Measurements from ENCODE around the gene IRX3. TPM values are rescaled to one million over a fixed set of nuclear protein-coding genes. Genes with fewer than 3 reads are reported as not detected.

Gene IRX3
- not detected for total RNA-seq
- not detected for polyA plus RNA-seq

GRCh38 chr16:54286366-54287130 lies at the start of gene IRX3:
Gene IRX3, minus strand, starts transcription at chr16:54286787. Its CDS starts 737 bp downstream, at chr16:54286050.
- H3K4me3 ChIP-seq (ENCODE audit: low read length) = no peak within 1 kb of the TSS
- no peaks in the 10 kb centered on the region for H3K9me3 ChIP-seq (ENCODE audit: low read length)
- H3K27ac ChIP-seq (ENCODE audit: low read depth, low read length) = no peak within 1 kb of the TSS
- no peaks in the 10 kb centered on the region for H3K36me3 ChIP-seq (ENCODE audit: insufficient read depth, low read length)
- Mint-ChIP-seq H3K4me3 (peak within 1 kb of the TSS in 6 of 7 donors; percentile 13 to 67 (median 48)), H3K27me3 (peaks cover 52 to 65% of the 10 kb centered on the region in 2 donors), H3K9me3 (peaks cover 0 to 2% (median 1%) of the 10 kb centered on the region in 5 donors), H3K4me1 (peaks cover 12 to 42% (median 15%) of the 10 kb centered on the region in 3 donors), H3K27ac (no peak within 1 kb of the TSS), H3K36me3 (no peaks in the 10 kb centered on the region)
- ChIA-PET CTCF (no interaction called here), POLR2A (no interaction called here)
- no peak for DNase-seq
- no peaks in the 10 kb centered on the region for H3K4me1 ChIP-seq (ENCODE audit: insufficient read depth, low read length)
- H3K27me3 ChIP-seq (ENCODE audit: insufficient read depth, low read length, poor library complexity, severe bottlenecking) = no peaks in the 10 kb centered on the region

- H3K4me3 ChIP-seq (ENCODE audit: low read length) = no peak overlapping the region
- no peak for DNase-seq
Observed at GRCh38 chr16:54335230-54335629, 48.6 kb upstream of the IRX3 start.

GRCh38 chr16:54334208-54334607 lies 47.6 kb upstream of the IRX3 start:
- H3K9me3 Mint-ChIP-seq = no peaks in the 10 kb centered on the region
- H3K4me1 ChIP-seq (ENCODE audit: insufficient read depth, low read length) = no peaks in the 10 kb centered on the region
- no peaks in the 10 kb centered on the region for H3K36me3 Mint-ChIP-seq
- CTCF ChIA-PET = no interaction called here
- H3K4me3 Mint-ChIP-seq = no peak overlapping the region
- H3K27ac Mint-ChIP-seq = no peak overlapping the region
- no peaks in the 10 kb centered on the region for H3K36me3 ChIP-seq (ENCODE audit: insufficient read depth, low read length)
- no peaks in the 10 kb centered on the region for H3K4me1 Mint-ChIP-seq
- no peaks in the 10 kb centered on the region for H3K9me3 ChIP-seq (ENCODE audit: low read length)
- no peaks in the 10 kb centered on the region for H3K27me3 ChIP-seq (ENCODE audit: insufficient read depth, low read length, poor library complexity, severe bottlenecking)
- H3K27me3 Mint-ChIP-seq = peaks cover 3 to 15% of the 10 kb centered on the region in 2 donors
- no peak overlapping the region for H3K27ac ChIP-seq (ENCODE audit: low read depth, low read length)
- H3K4me3 ChIP-seq (ENCODE audit: low read length) = no peak overlapping the region
- POLR2A ChIA-PET = no interaction called here
- DNase-seq = no peak

More at GRCh38 chr16:54335230-54335629, 48.6 kb upstream of the IRX3 start:
- Histone ChIP-seq H3K27me3 (ENCODE audit: insufficient read depth, low read length, poor library complexity, severe bottlenecking) (no peaks in the 10 kb centered on the region), H3K4me1 (ENCODE audit: insufficient read depth, low read length) (no peaks in the 10 kb centered on the region), H3K36me3 (ENCODE audit: insufficient read depth, low read length) (no peaks in the 10 kb centered on the region), H3K9me3 (ENCODE audit: low read length) (no peaks in the 10 kb centered on the region), H3K27ac (ENCODE audit: low read depth, low read length) (no peak overlapping the region)
- ChIA-PET CTCF (no interaction called here), POLR2A (no interaction called here)
- no peaks in the 10 kb centered on the region for H3K36me3 Mint-ChIP-seq
- H3K27me3 Mint-ChIP-seq = peaks cover 3 to 10% of the 10 kb centered on the region in 2 donors
- H3K4me3 Mint-ChIP-seq = no peak overlapping the region
- no peak overlapping the region for H3K27ac Mint-ChIP-seq
- no peaks in the 10 kb centered on the region for H3K9me3 Mint-ChIP-seq
- H3K4me1 Mint-ChIP-seq = no peaks in the 10 kb centered on the region

- DNase-seq = no peak
- Histone ChIP-seq H3K4me3 (ENCODE audit: low read length) (no peak overlapping the region), H3K36me3 (ENCODE audit: insufficient read depth, low read length) (no peaks in the 10 kb centered on the region), H3K27ac (ENCODE audit: low read depth, low read length) (no peak overlapping the region), H3K9me3 (ENCODE audit: low read length) (no peaks in the 10 kb centered on the region), H3K27me3 (ENCODE audit: insufficient read depth, low read length, poor library complexity, severe bottlenecking) (no peaks in the 10 kb centered on the region), H3K4me1 (ENCODE audit: insufficient read depth, low read length) (no peaks in the 10 kb centered on the region)
- ChIA-PET POLR2A (no interaction called here), CTCF (no interaction called here)
- H3K9me3 Mint-ChIP-seq = no peaks in the 10 kb centered on the region
- peaks cover 3 to 16% of the 10 kb centered on the region in 2 donors for H3K27me3 Mint-ChIP-seq
- no peak overlapping the region for H3K4me3 Mint-ChIP-seq
- no peak overlapping the region for H3K27ac Mint-ChIP-seq
- no peaks in the 10 kb centered on the region for H3K36me3 Mint-ChIP-seq
- H3K4me1 Mint-ChIP-seq = no peaks in the 10 kb centered on the region
Observed at GRCh38 chr16:54331241-54332002, 44.8 kb upstream of the IRX3 start.

GRCh38 chr16:54327609-54328008 lies 41.0 kb upstream of the IRX3 start:
- Mint-ChIP-seq H3K4me1 (no peaks in the 10 kb centered on the region), H3K27me3 (peaks cover 3 to 12% of the 10 kb centered on the region in 2 donors), H3K4me3 (no peak overlapping the region), H3K27ac (no peak overlapping the region), H3K36me3 (no peaks in the 10 kb centered on the region), H3K9me3 (no peaks in the 10 kb centered on the region)
- no peak overlapping the region for H3K4me3 ChIP-seq (ENCODE audit: low read length)
- H3K27ac ChIP-seq (ENCODE audit: low read depth, low read length) = no peak overlapping the region
- POLR2A ChIA-PET = no interaction called here
- no peaks in the 10 kb centered on the region for H3K9me3 ChIP-seq (ENCODE audit: low read length)
- no peaks in the 10 kb centered on the region for H3K27me3 ChIP-seq (ENCODE audit: insufficient read depth, low read length, poor library complexity, severe bottlenecking)
- DNase-seq = no peak
- no peaks in the 10 kb centered on the region for H3K4me1 ChIP-seq (ENCODE audit: insufficient read depth, low read length)
- no peaks in the 10 kb centered on the region for H3K36me3 ChIP-seq (ENCODE audit: insufficient read depth, low read length)
- CTCF ChIA-PET = no interaction called here

- DNase-seq = no peak
- Mint-ChIP-seq H3K27me3 (peaks cover 3 to 12% of the 10 kb centered on the region in 2 donors), H3K27ac (no peak overlapping the region), H3K9me3 (no peaks in the 10 kb centered on the region), H3K36me3 (no peaks in the 10 kb centered on the region), H3K4me3 (no peak overlapping the region), H3K4me1 (no peaks in the 10 kb centered on the region)
- H3K27me3 ChIP-seq (ENCODE audit: insufficient read depth, low read length, poor library complexity, severe bottlenecking) = no peaks in the 10 kb centered on the region
- H3K9me3 ChIP-seq (ENCODE audit: low read length) = no peaks in the 10 kb centered on the region
- ChIA-PET CTCF (no interaction called here), POLR2A (no interaction called here)
- H3K36me3 ChIP-seq (ENCODE audit: insufficient read depth, low read length) = no peaks in the 10 kb centered on the region
- H3K4me3 ChIP-seq (ENCODE audit: low read length) = no peak overlapping the region
- no peak overlapping the region for H3K27ac ChIP-seq (ENCODE audit: low read depth, low read length)
- no peaks in the 10 kb centered on the region for H3K4me1 ChIP-seq (ENCODE audit: insufficient read depth, low read length)
Observed at GRCh38 chr16:54326266-54326662, 39.7 kb upstream of the IRX3 start.

GRCh38 chr16:54325616-54326265 lies 39.2 kb upstream of the IRX3 start:
- H3K9me3 ChIP-seq (ENCODE audit: low read length) = no peaks in the 10 kb centered on the region
- H3K4me1 ChIP-seq (ENCODE audit: insufficient read depth, low read length) = no peaks in the 10 kb centered on the region
- H3K27ac Mint-ChIP-seq = no peak overlapping the region
- no peaks in the 10 kb centered on the region for H3K36me3 ChIP-seq (ENCODE audit: insufficient read depth, low read length)
- H3K27me3 ChIP-seq (ENCODE audit: insufficient read depth, low read length, poor library complexity, severe bottlenecking) = no peaks in the 10 kb centered on the region
- CTCF ChIA-PET = no interaction called here
- POLR2A ChIA-PET = no interaction called here
- H3K4me3 ChIP-seq (ENCODE audit: low read length) = no peak overlapping the region
- no peak for DNase-seq
- no peak overlapping the region for H3K27ac ChIP-seq (ENCODE audit: low read depth, low read length)
- peaks cover 2 to 12% of the 10 kb centered on the region in 2 donors for H3K27me3 Mint-ChIP-seq
- no peaks in the 10 kb centered on the region for H3K4me1 Mint-ChIP-seq
- no peak overlapping the region for H3K4me3 Mint-ChIP-seq
- H3K9me3 Mint-ChIP-seq = no peaks in the 10 kb centered on the region
- no peaks in the 10 kb centered on the region for H3K36me3 Mint-ChIP-seq

- DNase-seq = no peak
- no peaks in the 10 kb centered on the region for H3K27me3 ChIP-seq (ENCODE audit: insufficient read depth, low read length, poor library complexity, severe bottlenecking)
- Mint-ChIP-seq H3K27me3 (peaks cover 0 to 10% of the 10 kb centered on the region in 2 donors), H3K4me1 (no peaks in the 10 kb centered on the region), H3K9me3 (no peaks in the 10 kb centered on the region), H3K4me3 (no peak overlapping the region), H3K36me3 (no peaks in the 10 kb centered on the region), H3K27ac (no peak overlapping the region)
- H3K27ac ChIP-seq (ENCODE audit: low read depth, low read length) = no peak overlapping the region
- ChIA-PET POLR2A (no interaction called here), CTCF (no interaction called here)
- no peak overlapping the region for H3K4me3 ChIP-seq (ENCODE audit: low read length)
- no peaks in the 10 kb centered on the region for H3K4me1 ChIP-seq (ENCODE audit: insufficient read depth, low read length)
- H3K36me3 ChIP-seq (ENCODE audit: insufficient read depth, low read length) = no peaks in the 10 kb centered on the region
- no peaks in the 10 kb centered on the region for H3K9me3 ChIP-seq (ENCODE audit: low read length)
Observed at GRCh38 chr16:54324716-54325115, 38.1 kb upstream of the IRX3 start.

Measured in CD8-positive, alpha-beta memory T cell (primary cell).